GM12892 (cell line): ENCODE data around the gene TRPM5.

Source experiments
- POLR2A ChIP-seq: IDR thresholded peaks from 2 replicates; pipeline ENCODE4 v1.6.1; 2011; ENCODE audit warnings: low read depth, low read length, control low read depth
- POLR2AphosphoS5 ChIP-seq: IDR thresholded peaks from 2 replicates; pipeline ENCODE4 v1.6.1; 2011; ENCODE audit warnings: low read depth, low read length, control low read depth
- TAF1 ChIP-seq: IDR thresholded peaks from 2 replicates; pipeline ENCODE4 v1.6.1; 2011; ENCODE audit warnings: low read depth, mild to moderate bottlenecking, control low read depth, low read length, borderline replicate concordance

DNA sequence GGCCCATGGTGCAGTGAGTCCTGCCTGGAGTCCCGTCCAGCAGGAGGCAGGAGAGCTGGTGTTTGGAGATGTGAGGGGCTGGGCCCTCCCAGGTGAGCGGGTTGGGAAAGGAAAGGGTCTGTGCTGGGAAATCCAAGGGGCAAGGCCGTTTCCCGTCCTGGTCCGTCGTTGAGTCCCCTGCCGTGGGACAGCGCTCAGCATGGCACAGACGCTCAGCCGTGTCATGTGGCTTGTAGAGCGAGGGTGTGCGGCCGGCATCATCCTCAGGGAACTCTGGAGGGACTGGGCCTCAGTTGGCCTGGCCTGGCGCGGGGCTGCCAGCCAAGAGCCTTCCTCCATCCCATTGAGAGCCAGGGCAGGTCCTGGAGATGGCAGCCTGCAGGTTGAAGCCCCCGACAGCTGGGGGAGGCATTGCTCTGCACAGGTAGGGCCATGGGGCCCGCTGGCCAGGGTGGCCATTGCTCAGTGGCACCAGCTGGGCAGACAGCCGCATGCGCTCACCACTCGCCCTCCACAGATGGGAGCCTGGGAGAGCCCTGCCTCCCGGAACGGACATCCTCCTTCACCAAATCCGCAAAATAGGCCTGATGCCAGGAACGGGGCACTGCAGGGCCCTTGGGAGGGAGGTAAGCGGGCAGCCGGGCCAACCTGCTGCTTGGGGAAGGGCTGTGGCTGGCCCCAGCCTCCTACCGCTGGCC is 29.2 kb upstream of the TRPM5 start:
- TF ChIP-seq POLR2AphosphoS5, result no peak
- TF ChIP-seq POLR2A, result no peak
- TF ChIP-seq TAF1, result no peak
